ENCODE results near the gene VTI1B.
"Not testable (repeated sequence)": the region's sequence is repeated elsewhere in the genome, so short reads cannot be mapped to it uniquely, and the experiment has no call there.

Gene VTI1B

DNA sequence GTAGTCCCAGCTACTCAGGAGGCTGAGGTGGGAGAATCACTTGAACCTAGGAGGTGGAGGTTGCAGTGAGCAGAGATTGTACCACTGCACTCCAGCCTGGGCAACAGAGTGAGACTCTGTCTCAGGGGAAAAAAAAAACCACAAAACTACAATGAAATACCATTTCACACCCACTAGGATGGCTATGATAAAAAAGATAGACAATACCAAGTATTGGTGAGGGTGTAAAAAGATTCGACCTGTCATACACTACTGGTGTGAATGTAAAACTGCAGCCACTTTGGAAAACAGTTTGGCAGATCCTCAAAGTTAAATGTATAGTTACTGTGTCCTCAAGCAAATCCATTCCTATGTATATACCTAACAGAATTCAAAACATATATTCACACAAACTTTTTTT lies 48.3 kb downstream of the VTI1B start:
- FAIRE-seq = not testable (repeated sequence)

DNA sequence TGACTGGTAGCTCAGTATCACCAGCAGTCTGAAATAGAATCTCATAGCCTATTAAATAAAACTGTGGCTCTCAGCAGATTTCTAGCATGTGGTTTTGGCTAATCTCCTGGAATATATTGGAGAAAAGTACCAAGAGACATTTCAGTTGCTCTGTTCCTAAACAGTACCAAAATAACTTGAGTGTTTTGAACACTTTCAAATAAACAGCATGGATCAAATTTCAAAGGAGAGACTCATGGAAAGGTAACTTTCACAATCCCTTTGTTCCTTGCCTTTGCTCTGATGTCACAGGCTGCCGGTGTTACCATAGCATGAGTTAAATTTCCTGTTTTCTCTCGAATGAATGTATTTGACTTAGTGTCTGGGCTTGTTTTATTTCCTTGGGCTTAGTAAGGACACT lies 51.3 kb downstream of the VTI1B start:
- no peak for FAIRE-seq

- FAIRE-seq = no peak
These were observed 51.8 kb downstream of the VTI1B start for GRCh38 chr14:67622675-67623074.

GRCh38 chr14:67620217-67620785 lies 54.1 kb downstream of the VTI1B start:
- FAIRE-seq = no peak

DNA sequence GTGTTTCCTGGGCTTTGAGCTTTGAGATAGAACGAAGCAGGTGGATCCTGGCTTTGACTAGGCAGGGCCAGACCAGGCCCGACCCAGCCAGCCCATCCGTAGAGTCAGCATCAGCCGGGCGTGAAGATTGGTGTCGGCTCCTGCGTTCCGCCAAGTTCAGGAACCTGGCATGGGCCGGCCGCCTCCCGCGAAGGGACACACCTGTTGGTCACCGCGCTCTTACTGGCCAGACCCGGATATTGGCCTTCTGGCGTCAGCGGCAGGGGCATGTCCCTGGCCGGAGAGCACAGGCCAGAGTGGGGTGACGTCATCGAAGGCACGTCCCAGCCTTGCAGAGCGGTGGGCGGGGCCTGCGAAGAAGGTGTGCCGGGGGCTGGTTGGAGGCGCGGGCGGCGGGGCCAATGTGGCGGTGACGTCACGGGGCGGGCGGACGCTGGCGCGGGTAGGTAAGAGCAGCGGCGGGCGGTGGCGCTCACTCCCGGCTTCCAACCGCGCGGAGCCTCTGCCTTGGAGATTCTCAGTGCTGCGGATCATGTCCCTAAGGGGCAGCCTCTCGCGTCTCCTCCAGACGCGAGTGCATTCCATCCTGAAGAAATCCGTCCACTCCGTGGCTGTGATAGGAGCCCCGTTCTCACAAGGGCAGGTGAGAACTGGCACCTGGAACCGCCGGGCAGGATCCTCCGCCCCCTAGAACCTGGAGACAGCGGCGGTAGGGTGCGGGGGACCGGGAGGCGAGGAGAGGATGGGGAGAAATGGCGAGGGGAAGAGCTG lies 54.8 kb downstream of the VTI1B start, which contains the start of gene ARG2:
TSS of gene ARG2 (plus strand) at position 475 of the 771 bp plus-strand sequence. CDS start at position 533, 58 bp downstream.
- FAIRE-seq = no peak

DNA sequence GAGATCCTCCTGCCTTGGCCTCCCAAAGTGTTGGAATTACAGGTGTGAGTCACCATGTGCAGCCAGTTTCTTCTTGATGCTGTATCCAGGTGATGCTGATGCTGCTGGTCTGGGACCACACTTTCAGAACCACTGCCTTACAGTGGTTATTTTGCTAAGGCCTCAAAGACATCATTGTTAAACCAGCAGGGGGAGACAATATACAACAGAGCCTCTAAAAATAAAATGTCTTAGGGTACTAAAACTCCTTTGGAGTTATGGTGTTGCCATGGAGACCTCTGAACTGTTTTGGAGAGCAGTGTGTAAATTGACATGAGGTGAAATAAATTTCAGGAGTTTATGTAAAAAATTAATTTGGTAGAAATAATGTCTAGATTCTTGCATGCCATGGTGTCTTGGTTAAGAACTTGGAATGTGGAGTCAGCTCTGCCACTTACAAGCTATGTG lies 55.8 kb downstream of the VTI1B start:
- no peak for FAIRE-seq

- FAIRE-seq = no peak
These were observed 63.9 kb downstream of the VTI1B start for GRCh38 chr14:67610491-67610890.

- FAIRE-seq = no peak
These were observed 64.7 kb downstream of the VTI1B start for GRCh38 chr14:67609642-67610310.

DNA sequence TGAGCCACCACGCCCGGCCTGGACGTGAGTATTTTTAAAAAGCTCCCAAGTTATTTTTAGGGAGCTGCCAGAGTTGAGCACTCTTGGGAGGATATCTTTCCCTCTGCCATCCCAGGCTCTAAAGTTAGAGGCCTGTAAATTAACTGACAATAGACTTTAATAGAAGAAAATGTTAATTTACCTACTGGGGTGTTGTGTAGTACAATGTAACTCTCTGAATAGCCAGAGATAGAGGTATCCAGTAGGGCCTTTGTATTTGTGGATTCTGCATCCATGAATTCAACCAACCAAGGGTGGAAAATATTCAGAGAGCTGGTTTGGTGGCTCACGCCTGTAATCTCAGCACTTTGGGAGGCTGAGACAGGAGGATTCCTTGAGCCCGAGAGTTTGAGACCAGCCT lies 66.8 kb downstream of the VTI1B start:
- FAIRE-seq = no peak

GRCh38 chr14:67602995-67603545 lies 71.4 kb downstream of the VTI1B start:
- no peak for FAIRE-seq

GRCh38 chr14:67602076-67602475 lies 72.4 kb downstream of the VTI1B start:
- FAIRE-seq = no peak

DNA sequence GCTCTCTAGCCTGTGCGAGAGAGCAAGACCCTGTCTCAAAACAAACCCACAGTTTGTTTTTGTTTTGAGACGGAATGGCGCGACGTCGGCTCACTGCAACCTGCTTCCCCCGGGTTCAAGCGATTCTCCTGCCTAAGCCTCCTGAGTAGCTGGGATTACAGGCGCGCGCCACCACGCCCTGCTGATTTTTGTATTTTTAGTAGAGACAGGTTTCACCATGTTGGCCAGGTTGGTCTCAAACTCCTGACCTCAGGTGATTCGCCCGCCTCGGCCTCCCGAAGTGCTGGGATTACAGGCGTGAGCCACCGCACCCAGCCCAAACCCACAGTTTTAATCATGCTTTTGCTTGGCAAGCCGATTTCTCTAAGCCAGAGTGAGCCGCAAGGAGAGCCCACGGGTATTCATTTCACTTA lies 73.9 kb downstream of the VTI1B start:
- not testable (repeated sequence) for FAIRE-seq

- no peak for FAIRE-seq
These were observed 74.5 kb downstream of the VTI1B start, which contains the start of gene PIGH for GRCh38 chr14:67599698-67600561. PIGH (minus strand) TSS chr14:67600268; CDS start chr14:67600203, 65 bp downstream.

All from colon (tissue), 2 donors.